Brain microvascular endothelial cell (primary cell): ENCODE data around the gene GALNT18.

Source experiments
- DNase-seq: peaks from one replicate; pipeline ENCODE4 v3.0.0-alpha.2; 2020
- H3K27ac ChIP-seq: fragments of 250-450 bp; sonication (Bioruptor Pico); 2 replicates; pipeline ENCODE4 v1.5.1; 2020; ENCODE audit warnings: mild to moderate bottlenecking, moderate library complexity
- H3K27me3 ChIP-seq: fragments of 250-450 bp; sonication (Bioruptor Pico); replicated peaks from 2 replicates; pipeline ENCODE4 v1.5.1; 2020; ENCODE audit warnings: mild to moderate bottlenecking
- H3K36me3 ChIP-seq: fragments of 250-450 bp; sonication (Bioruptor Pico); replicated peaks from 2 replicates; pipeline ENCODE4 v1.5.1; 2020; ENCODE audit warnings: mild to moderate bottlenecking
- H3K4me3 ChIP-seq: 2 replicates; pipeline ENCODE4 v1.5.1; 2011; ENCODE audit warnings: low read depth, mild to moderate bottlenecking, control low read depth, low read length, moderate library complexity
- in situ Hi-C: cut with HindIII; loops from 2 replicates; pipeline ENCODE4 v1.10.0; 2017; ENCODE audit warnings: low sequenced_read_pairs, low pct_ligation_motif_present
- TF ChIP-seq, protein P1 (sequence below): IDR thresholded peaks from 2 replicates; pipeline ENCODE4 v1.5.1; 2011; ENCODE audit warnings: low read depth, mild to moderate bottlenecking, moderate library complexity, low read length, control low read depth, inconsistent platforms; ENCODE audit errors: missing control alignments

The GALNT18 gene

DNA sequence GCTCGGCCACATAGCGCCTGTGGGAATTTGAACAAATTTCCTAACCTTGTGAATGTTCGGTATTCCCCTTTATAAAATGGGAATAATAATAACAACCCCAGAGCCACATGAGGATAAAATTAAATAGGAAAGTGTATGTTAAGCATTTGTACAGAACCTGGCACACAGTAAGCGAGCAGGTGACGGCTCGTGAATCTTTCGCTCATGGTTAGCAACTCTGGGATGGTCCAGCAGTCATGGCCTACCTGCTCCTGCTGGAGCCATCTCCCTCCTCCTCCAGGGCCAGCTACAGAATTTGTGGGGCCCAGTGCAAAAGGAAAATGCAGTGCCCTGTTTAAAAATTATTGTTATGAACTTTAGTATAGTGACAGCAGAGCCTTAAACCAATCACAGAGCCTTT is 180.3 kb downstream of the GALNT18 start:
- peaks cover 2% of the 10 kb centered on the region for H3K27me3 ChIP-seq
- TF ChIP-seq, protein P1, sequence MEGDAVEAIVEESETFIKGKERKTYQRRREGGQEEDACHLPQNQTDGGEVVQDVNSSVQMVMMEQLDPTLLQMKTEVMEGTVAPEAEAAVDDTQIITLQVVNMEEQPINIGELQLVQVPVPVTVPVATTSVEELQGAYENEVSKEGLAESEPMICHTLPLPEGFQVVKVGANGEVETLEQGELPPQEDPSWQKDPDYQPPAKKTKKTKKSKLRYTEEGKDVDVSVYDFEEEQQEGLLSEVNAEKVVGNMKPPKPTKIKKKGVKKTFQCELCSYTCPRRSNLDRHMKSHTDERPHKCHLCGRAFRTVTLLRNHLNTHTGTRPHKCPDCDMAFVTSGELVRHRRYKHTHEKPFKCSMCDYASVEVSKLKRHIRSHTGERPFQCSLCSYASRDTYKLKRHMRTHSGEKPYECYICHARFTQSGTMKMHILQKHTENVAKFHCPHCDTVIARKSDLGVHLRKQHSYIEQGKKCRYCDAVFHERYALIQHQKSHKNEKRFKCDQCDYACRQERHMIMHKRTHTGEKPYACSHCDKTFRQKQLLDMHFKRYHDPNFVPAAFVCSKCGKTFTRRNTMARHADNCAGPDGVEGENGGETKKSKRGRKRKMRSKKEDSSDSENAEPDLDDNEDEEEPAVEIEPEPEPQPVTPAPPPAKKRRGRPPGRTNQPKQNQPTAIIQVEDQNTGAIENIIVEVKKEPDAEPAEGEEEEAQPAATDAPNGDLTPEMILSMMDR = no peak
- no peak overlapping the region for H3K27ac ChIP-seq
- in situ Hi-C loops = no loop called here
- no peaks in the 10 kb centered on the region for H3K36me3 ChIP-seq
- H3K4me3 ChIP-seq = no peak overlapping the region
- DNase-seq = no peak

DNA sequence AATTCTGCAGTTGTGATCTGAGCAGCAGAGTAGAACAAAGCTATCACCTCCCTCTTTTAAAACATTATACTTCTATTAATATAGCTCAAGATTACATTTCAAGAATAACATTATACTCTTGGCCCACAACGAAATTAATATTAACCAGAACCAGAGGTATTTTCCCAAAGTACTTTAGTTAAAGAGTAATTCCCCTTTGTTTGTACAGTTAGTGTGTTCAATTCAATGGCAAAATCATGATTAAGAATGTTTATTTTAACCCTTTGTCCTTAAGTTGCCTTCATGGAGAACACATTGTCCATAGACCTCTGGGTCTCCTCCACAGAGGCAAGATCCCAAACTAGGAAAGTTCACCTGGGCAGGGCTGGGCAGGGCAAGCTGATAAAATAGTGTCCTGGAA is 180.7 kb downstream of the GALNT18 start:
- no peak overlapping the region for H3K27ac ChIP-seq
- no peaks in the 10 kb centered on the region for H3K36me3 ChIP-seq
- peaks cover 2% of the 10 kb centered on the region for H3K27me3 ChIP-seq
- TF ChIP-seq, protein P1 = no peak
- in situ Hi-C loops = no loop called here
- DNase-seq = no peak
- H3K4me3 ChIP-seq = no peak overlapping the region

DNA sequence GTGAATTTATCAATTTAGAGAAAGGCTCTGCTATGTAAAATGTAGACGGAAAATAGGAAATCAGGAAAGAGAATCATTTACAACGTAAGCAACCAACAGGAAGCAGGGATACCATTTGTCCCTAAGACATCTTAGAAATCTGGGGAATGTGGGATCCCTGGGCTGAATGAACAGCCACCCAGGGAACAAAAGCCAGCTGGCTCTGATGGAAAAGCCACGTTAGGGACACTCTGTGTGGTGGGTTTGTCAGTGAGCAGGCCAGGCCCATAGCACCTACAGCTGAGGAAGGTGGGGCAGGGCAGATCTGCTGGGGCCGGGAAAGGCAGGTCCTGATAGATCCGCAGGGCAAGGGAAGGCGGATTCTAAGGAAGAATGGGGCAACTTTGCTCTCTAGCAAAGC is 181.7 kb downstream of the GALNT18 start:
- no peaks in the 10 kb centered on the region for H3K36me3 ChIP-seq
- TF ChIP-seq, protein P1 = no peak
- no peak overlapping the region for H3K4me3 ChIP-seq
- in situ Hi-C loops = no loop called here
- peaks cover 5% of the 10 kb centered on the region for H3K27me3 ChIP-seq
- no peak overlapping the region for H3K27ac ChIP-seq
- DNase-seq = no peak

DNA sequence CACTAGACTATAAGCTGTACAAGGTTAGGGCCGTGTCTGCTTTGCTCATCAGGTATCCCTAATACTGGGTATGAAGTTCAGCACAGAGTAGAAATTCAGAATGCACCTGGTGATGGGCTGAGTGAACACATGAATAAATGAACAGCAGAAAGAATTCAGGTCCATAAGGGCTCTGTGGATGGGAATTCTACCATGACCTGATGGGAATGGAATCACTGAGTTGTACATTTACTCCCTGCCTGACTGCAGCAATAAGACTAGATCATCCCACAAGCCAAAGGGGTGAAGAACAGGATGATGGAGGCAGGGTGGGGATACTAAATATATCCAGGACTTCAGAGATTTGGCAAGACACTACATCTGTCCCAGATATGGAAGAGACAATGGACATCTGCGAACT is 182.2 kb downstream of the GALNT18 start:
- H3K27ac ChIP-seq = no peak overlapping the region
- in situ Hi-C loops = no loop called here
- peaks cover 8% of the 10 kb centered on the region for H3K27me3 ChIP-seq
- no peak for DNase-seq
- no peak overlapping the region for H3K4me3 ChIP-seq
- H3K36me3 ChIP-seq = no peaks in the 10 kb centered on the region
- TF ChIP-seq, protein P1 = no peak

DNA sequence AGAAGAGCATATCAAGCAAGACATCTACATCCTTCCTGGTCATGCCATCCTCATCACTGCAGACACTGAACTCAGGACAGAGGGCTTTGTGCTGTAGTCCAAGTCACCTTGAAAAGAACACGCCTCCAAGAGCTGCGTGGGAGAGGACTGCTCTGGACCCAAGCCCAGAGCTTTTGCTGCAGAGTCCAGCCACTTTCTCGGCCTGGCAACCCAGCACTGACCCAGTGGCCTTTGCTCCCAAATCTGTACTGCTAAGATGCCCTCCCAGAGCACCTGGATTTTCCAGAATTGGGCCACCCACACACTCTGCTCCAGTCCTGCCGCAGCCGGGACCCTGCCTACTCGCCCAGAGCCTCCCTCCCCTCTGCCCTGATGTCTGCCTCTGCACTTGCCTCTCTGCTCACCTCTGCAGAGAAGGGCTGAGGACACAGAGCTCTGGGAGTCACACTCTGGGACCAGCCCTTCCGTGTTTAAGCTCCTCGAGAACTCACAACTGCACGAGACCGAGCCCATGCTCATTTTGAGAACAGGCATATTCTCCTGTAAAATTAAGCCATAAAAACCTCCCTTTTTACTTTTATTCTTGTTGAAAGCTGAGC is 185.0 kb downstream of the GALNT18 start:
- Histone ChIP-seq H3K27me3 (peaks cover 8% of the 10 kb centered on the region), H3K27ac (no peak overlapping the region), H3K36me3 (no peaks in the 10 kb centered on the region), H3K4me3 (no peak overlapping the region)
- in situ Hi-C loops = no loop called here
- TF ChIP-seq, protein P1 = no peak
- DNase-seq = no peak

DNA sequence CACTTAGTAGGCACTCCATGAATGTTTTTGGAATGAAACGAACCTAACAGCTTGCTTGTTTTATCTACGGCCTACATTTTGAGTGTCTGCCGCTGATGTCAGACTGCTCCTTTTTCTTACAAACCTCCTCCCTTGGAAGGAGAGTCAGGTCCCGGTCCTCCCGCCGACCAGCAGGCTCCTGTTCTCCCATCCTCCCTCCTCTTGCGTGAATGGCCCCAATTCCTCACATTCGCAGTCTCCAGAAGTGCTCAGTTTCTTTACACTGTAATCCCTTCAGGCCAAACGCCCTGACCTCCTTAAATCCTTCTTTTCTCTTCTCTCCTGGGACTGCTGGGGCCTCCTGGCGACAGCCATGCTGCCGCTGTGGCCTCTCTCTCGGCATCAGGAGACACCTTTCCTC is 186.2 kb downstream of the GALNT18 start:
- H3K27me3 ChIP-seq = peaks cover 8% of the 10 kb centered on the region
- TF ChIP-seq, protein P1 = no peak
- DNase-seq = no peak
- in situ Hi-C loops = no loop called here
- H3K27ac ChIP-seq = no peak overlapping the region
- no peaks in the 10 kb centered on the region for H3K36me3 ChIP-seq
- H3K4me3 ChIP-seq = no peak overlapping the region
